Measurements from ENCODE around the gene FAM222A. TPM values are rescaled to one million over a fixed set of nuclear protein-coding genes. Genes with fewer than 3 reads are reported as not detected.

Gene FAM222A
- total RNA-seq, 1 experiment from 2014 or later = 2.8 TPM

DNA sequence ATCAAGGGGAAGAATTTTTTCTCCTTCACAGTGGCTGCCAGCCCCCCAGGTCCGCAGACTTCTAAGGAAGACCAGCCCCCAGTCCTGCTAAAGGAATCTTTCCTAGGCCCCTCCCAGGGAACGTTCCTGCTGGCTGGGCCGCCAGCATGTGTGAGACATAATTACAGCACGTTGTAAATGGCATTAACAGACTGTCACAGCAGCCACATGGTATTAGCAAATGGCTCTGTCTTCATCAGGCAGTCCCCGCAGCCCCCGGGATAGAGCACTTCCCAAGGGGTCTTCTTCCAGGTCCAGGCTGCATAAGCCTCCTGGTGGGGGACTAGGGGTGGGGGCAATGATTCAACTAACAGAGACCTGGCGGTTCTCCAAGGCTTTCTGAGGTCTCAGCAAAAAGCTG, 34.9 kb upstream of the FAM222A start:
- Histone ChIP-seq H3K4ac (ENCODE audit: low read depth, low read length) (no peak overlapping the region), H2BK15ac (ENCODE audit: low read depth, low read length) (no peak overlapping the region), H3K23me2 (ENCODE audit: insufficient read length, low read depth, low read length, poor library complexity, severe bottlenecking) (no peaks in the 10 kb centered on the region), H4K20me1 (ENCODE audit: control insufficient read depth, insufficient read depth, insufficient read length) (no peaks in the 10 kb centered on the region), H3K4me2 (ENCODE audit: insufficient read depth, insufficient read length, low read length) (no peak overlapping the region), H3K14ac (ENCODE audit: insufficient read depth, low read length) (no peak overlapping the region), H3T11ph (ENCODE audit: low read length) (no peak overlapping the region), H3K79me2 (ENCODE audit: insufficient read depth, low read length) (no peaks in the 10 kb centered on the region), H2BK12ac (ENCODE audit: insufficient read length, low read depth, low read length) (no peak overlapping the region), H2BK120ac (ENCODE audit: low read depth, low read length, poor library complexity, severe bottlenecking) (no peak overlapping the region), H2BK5ac (ENCODE audit: insufficient read length, low read length) (no peak overlapping the region), H3K4me1 (ENCODE audit: insufficient read depth, low read length) (no peaks in the 10 kb centered on the region), H4K91ac (ENCODE audit: insufficient read length, low read depth, low read length) (no peak overlapping the region), H3K27ac (ENCODE audit: insufficient read length, low read depth, low read length) (no peak overlapping the region), H2BK20ac (ENCODE audit: low read depth, low read length, poor library complexity, severe bottlenecking) (no peak overlapping the region), H3K9me3 (ENCODE audit: control insufficient read depth, low read depth, low read length) (no peaks in the 10 kb centered on the region), H3K18ac (ENCODE audit: insufficient read length, low read depth, low read length) (no peak overlapping the region), H2AK5ac (ENCODE audit: insufficient read length, low read length) (no peak overlapping the region), H3K27me3 (ENCODE audit: insufficient read depth, low read length) (no peaks in the 10 kb centered on the region), H3K56ac (ENCODE audit: insufficient read length, low read depth, low read length) (no peak overlapping the region), H2AFZ (ENCODE audit: low read length) (no peak overlapping the region), H3K9ac (ENCODE audit: extremely low read depth, insufficient read length, low read length) (no peak overlapping the region), H4K5ac (ENCODE audit: insufficient read length, low read depth, low read length) (no peak overlapping the region), H3K23ac (ENCODE audit: insufficient read length, low read depth, low read length) (no peak overlapping the region), H4K8ac (replicated peaks; ENCODE audit: insufficient read length, low read depth, low read length) (no peak overlapping the region), H3K79me1 (ENCODE audit: insufficient read depth, low read depth, low read length, poor library complexity, severe bottlenecking) (no peaks in the 10 kb centered on the region)
- Mint-ChIP-seq H3K27ac (no peak overlapping the region; a peak in 1 of 7 replicates), H3K27me3 (ENCODE audit: low read depth) (peaks cover 21% of the 10 kb centered on the region), H3K4me3 (no peak overlapping the region), H3K4me1 (peaks cover 5 to 16% of the 10 kb centered on the region in 2 experiments; a peak in 3 of 4 replicates), H3K36me3 (ENCODE audit: insufficient read depth in 1 of 3, low read depth in 3 of 3) (no peaks in the 10 kb centered on the region), H3K9me3 (no peaks in the 10 kb centered on the region)
- no CpG with 5 or more reads among the region's 7 CpGs for WGBS (ENCODE audit: extremely low coverage, insufficient read length, low lambda C conversion rate)
- TF ChIP-seq, protein P1, sequence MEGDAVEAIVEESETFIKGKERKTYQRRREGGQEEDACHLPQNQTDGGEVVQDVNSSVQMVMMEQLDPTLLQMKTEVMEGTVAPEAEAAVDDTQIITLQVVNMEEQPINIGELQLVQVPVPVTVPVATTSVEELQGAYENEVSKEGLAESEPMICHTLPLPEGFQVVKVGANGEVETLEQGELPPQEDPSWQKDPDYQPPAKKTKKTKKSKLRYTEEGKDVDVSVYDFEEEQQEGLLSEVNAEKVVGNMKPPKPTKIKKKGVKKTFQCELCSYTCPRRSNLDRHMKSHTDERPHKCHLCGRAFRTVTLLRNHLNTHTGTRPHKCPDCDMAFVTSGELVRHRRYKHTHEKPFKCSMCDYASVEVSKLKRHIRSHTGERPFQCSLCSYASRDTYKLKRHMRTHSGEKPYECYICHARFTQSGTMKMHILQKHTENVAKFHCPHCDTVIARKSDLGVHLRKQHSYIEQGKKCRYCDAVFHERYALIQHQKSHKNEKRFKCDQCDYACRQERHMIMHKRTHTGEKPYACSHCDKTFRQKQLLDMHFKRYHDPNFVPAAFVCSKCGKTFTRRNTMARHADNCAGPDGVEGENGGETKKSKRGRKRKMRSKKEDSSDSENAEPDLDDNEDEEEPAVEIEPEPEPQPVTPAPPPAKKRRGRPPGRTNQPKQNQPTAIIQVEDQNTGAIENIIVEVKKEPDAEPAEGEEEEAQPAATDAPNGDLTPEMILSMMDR (conservative IDR thresholded peaks at IDR 0.05) = no peak
- DNase-seq = no peak

Data from H9 (cell line).